Neutrophil (primary cell): ENCODE results near the gene MEIS2.

Source experiments
- H3K27ac ChIP-seq: fragments of 200-600 bp; sonication (generic); 2 replicates; pipeline ENCODE4 v1.5.1; 2016; ENCODE audit warnings: mild to moderate bottlenecking, moderate library complexity
- H3K27me3 ChIP-seq: fragments of 200-600 bp; sonication (generic); 2 replicates; pipeline ENCODE4 v1.6.0; 2016; ENCODE audit warnings: mild to moderate bottlenecking
- H3K36me3 ChIP-seq: fragments of 200-600 bp; sonication (generic); 2 replicates; pipeline ENCODE4 v1.5.1; 2017
- H3K4me1 ChIP-seq, 2 experiments: fragments of 200-600 bp in 1 of 2; sonication (generic) in 1 of 2; 1 replicate in 1 of 2; 2 replicates in 1 of 2; pipeline versions ENCODE4 v1.5.1 to v1.6.1; 2013 to 2016; ENCODE audit warnings: low read depth in 1 of 2, low read length in 1 of 2, mild to moderate bottlenecking in 1 of 2, moderate library complexity in 1 of 2; ENCODE audit not compliant: control insufficient read depth in 1 of 2, insufficient read depth in 1 of 2
- H3K4me3 ChIP-seq, 2 experiments: fragments of 200-600 bp in 1 of 2; sonication (generic) in 1 of 2; 1 replicate in 1 of 2; 2 replicates in 1 of 2; pipeline ENCODE4 v1.5.1; 2013 to 2016; ENCODE audit warnings: low read depth in 1 of 2, low read length in 1 of 2, mild to moderate bottlenecking in 1 of 2, moderate library complexity in 1 of 2
- H3K9me3 ChIP-seq: fragments of 200-600 bp; sonication (generic); 2 replicates; pipeline ENCODE4 v1.5.1; 2016
- TF ChIP-seq, protein P1 (sequence below): fragments of 200-600 bp; sonication (generic); IDR thresholded peaks from 2 replicates; pipeline ENCODE4 v1.5.1; 2016; ENCODE audit warnings: antibody characterized with exemption

Gene MEIS2

DNA sequence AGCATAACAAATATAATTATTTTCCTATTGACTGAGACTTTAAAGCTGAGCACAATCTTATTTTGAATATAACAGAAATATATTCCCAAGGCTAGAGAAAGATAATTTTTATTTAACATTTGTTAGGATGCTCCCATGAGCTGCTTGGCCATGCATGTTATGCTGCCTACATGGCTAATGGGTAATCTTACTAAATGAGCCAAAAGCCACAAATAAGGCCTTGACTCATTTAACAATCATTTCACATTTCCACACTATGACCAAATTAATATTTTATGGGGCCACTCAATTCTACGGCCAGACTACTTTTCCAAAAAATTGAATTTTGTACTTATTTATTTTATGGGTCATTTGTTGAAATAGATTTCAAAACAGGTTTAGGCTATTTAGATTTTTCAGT, 141.7 kb downstream of the MEIS2 start:
- no peak overlapping the region for H3K4me3 ChIP-seq
- no peaks in the 10 kb centered on the region for H3K36me3 ChIP-seq
- H3K27ac ChIP-seq: no peak overlapping the region

DNA sequence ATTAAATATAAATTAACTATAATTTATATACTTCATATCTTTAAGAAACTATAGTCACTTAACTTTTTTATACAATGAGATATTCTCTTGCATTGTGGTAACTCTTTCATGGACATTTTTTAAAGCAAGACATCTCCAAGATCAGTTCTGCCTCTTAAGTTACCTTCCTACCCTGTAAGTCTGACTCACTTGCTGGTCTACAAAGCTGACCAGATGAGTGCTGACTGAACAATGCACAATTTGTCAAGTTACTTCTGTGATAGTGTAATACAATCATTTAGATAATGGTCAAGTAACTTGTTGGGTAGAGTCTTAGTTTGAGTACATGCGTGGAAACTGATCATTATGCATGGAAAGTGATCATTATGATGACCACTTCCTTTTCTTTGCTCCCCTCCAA, 145.9 kb downstream of the MEIS2 start:
- H3K27ac ChIP-seq: no peak overlapping the region
- H3K4me1 ChIP-seq: no peaks in the 10 kb centered on the region
- H3K27me3 ChIP-seq: no peaks in the 10 kb centered on the region
- H3K4me3 ChIP-seq: no peak overlapping the region
- no peaks in the 10 kb centered on the region for H3K9me3 ChIP-seq
- TF ChIP-seq, protein P1, sequence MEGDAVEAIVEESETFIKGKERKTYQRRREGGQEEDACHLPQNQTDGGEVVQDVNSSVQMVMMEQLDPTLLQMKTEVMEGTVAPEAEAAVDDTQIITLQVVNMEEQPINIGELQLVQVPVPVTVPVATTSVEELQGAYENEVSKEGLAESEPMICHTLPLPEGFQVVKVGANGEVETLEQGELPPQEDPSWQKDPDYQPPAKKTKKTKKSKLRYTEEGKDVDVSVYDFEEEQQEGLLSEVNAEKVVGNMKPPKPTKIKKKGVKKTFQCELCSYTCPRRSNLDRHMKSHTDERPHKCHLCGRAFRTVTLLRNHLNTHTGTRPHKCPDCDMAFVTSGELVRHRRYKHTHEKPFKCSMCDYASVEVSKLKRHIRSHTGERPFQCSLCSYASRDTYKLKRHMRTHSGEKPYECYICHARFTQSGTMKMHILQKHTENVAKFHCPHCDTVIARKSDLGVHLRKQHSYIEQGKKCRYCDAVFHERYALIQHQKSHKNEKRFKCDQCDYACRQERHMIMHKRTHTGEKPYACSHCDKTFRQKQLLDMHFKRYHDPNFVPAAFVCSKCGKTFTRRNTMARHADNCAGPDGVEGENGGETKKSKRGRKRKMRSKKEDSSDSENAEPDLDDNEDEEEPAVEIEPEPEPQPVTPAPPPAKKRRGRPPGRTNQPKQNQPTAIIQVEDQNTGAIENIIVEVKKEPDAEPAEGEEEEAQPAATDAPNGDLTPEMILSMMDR: no peak
- no peaks in the 10 kb centered on the region for H3K36me3 ChIP-seq

More for the DNA sequence above, 141.7 kb downstream of the MEIS2 start:
- no peaks in the 10 kb centered on the region for H3K27me3 ChIP-seq
- H3K4me1 ChIP-seq: no peaks in the 10 kb centered on the region
- no peaks in the 10 kb centered on the region for H3K9me3 ChIP-seq
- TF ChIP-seq, protein P1: no peak

GRCh38 chr15:36953346-36953745, 147.0 kb downstream of the MEIS2 start:
- Histone ChIP-seq H3K4me3 (no peak overlapping the region), H3K27me3 (no peaks in the 10 kb centered on the region), H3K27ac (no peak overlapping the region), H3K4me1 (no peaks in the 10 kb centered on the region), H3K9me3 (no peaks in the 10 kb centered on the region), H3K36me3 (no peaks in the 10 kb centered on the region)
- TF ChIP-seq, protein P1: no peak

DNA sequence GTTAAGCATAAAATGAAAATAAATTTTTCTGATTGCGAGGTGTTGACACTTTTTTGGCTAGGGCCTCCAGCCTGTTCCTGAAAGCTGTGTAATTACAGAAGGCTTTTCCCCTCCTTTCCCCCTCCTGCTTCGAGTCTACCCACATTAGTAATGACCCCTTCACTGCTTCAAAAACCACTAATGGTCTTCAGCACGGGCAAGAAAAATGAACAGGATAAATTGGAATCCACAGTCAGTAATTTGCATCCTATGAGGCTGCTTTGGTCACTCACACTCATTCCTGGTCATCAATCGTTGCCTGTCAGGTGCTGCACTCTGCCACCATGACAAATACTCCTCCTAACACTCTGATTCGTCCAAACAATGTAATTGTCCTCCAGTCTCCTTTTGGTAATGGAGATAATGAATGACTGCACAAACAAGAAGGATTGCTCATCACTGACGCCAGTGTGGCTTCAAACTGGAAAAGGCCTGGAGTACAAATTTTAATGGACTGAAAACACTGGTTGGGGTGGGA, 148.6 kb downstream of the MEIS2 start:
- TF ChIP-seq, protein P1: no peak
- Histone ChIP-seq H3K27me3 (no peaks in the 10 kb centered on the region), H3K27ac (no peak overlapping the region), H3K4me1 (no peaks in the 10 kb centered on the region), H3K9me3 (no peaks in the 10 kb centered on the region), H3K36me3 (no peaks in the 10 kb centered on the region), H3K4me3 (no peak overlapping the region)

DNA sequence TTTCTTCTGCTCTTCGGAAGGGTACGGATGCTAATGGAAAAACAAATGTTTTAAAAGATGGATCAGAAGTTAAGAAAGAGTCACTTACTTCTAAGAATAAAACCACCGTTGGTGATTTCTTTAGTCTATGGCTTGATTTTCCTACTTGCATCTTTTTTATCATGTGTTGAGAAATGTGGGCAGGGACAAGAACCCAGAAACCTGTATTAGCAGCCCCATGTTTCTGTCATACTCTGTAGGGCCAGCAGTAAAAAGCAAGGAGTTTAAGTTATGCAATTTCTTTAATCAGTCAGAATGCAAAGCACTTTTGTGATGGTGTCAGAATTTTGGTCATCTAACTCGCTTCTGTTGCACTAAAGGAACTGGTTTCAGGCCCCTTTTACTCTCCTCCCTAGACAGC, 150.0 kb downstream of the MEIS2 start:
- H3K27ac ChIP-seq: no peak overlapping the region
- H3K27me3 ChIP-seq: no peaks in the 10 kb centered on the region
- no peaks in the 10 kb centered on the region for H3K9me3 ChIP-seq
- H3K36me3 ChIP-seq: no peaks in the 10 kb centered on the region
- TF ChIP-seq, protein P1: no peak
- H3K4me1 ChIP-seq: no peaks in the 10 kb centered on the region
- no peak overlapping the region for H3K4me3 ChIP-seq

DNA sequence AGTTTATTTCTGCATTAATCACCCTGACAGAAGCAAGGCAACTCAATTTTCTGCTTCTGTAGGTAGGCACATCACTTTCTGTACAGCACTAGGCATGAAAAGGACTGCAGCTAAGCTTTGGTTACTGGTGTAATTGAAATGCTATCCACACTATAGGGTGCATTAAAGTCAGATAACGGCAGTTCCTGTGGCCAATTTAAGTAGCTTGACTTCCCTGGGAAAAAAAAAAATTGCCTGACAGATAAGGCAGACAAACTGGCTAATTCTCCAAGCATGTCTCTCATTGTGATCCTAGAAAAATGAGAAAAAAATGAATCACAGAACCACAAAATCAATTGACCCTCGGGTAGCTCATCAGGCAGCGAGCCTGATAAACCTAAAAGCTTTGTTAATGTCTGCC, 151.4 kb downstream of the MEIS2 start:
- no peak overlapping the region for H3K4me3 ChIP-seq
- H3K27me3 ChIP-seq: no peaks in the 10 kb centered on the region
- no peaks in the 10 kb centered on the region for H3K9me3 ChIP-seq
- no peaks in the 10 kb centered on the region for H3K36me3 ChIP-seq
- H3K27ac ChIP-seq: no peak overlapping the region
- TF ChIP-seq, protein P1: no peak
- H3K4me1 ChIP-seq: no peaks in the 10 kb centered on the region
